Measurements from ENCODE around the gene ASCC1. TPM values are rescaled to one million over a fixed set of nuclear protein-coding genes. Genes with fewer than 3 reads are reported as not detected.

Gene ASCC1
- total and polyA plus RNA-seq, 2 donors from 2014 or later = 24.0 to 36.1 TPM

DNA sequence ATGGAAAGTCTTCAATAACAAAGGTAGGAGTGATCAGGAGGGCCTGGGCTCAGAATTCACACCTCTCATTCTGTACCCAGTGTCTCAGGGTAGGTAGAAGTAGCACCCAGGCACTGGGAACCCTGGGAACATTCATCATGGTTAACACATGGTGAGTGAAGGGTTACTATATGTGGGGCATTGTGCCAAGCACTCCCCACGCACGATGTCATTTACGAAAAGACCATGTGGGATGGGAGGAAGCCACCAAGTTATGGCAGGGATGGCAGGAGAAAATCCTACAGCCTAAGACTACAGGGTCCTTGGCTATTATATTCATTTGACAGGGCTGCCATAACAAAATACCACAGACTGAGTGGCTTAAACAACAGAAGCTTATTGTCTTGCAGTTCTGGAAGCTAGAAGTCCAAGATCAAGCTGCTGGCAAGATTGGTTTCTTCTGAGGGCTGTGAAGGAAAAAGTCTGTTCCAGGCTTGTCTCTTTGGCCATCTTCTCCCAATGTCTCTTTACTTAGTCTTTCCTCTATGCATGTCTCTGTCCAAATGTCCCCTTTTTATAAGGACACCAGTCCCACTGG is 30.0 kb upstream of the ASCC1 start:
- peak overlapping the region in 1 of 2 donors; percentile 5 for H3K27ac ChIP-seq (ENCODE audit: low read depth in 2 of 2, low read length in 2 of 2)
- intact Hi-C loops (cut with DNase I) = no loop called here

DNA sequence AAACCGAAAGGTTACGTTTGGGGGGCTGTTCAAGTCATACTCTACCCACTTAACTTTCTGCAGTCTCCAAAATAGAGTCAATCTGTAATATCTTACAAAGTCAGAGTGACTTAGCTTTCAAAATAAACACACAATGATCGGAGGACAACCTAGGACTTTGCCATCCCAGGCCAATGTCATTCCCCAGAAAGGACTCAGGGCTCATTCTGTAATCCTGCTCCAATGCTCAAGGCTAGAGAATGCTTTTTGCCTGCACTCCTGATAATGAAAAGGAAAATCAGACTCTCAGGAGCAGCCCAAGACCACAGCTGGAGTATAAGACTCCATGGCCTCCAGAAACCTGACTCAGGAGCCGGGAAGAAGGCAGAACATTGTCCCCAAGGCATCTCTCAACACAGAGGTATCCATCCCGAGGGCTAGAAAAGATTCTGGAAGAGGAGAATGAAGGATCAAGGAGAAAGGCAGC is 28.5 kb upstream of the ASCC1 start:
- Histone ChIP-seq H3K9ac (ENCODE audit: low read length in 3 of 3) (peak overlapping the region in 1 of 3 donors; percentile 43), H3K9me3 (ENCODE audit: control insufficient read depth in 2 of 3, insufficient read depth in 1 of 3, low read length in 3 of 3) (no peaks in the 10 kb centered on the region), H3K4me3 (ENCODE audit: low read length in 3 of 3) (no peak overlapping the region), H3K27ac (ENCODE audit: low read depth in 2 of 2, low read length in 2 of 2) (peak overlapping the region in 1 of 2 donors; percentile 40), H3K36me3 (ENCODE audit: control insufficient read depth in 2 of 3, insufficient read depth in 3 of 3, low read length in 3 of 3) (no peaks in the 10 kb centered on the region), H3K4me1 (ENCODE audit: control insufficient read depth in 2 of 3, insufficient read depth in 2 of 3, low read depth in 1 of 3, low read length in 3 of 3) (peaks cover 10 to 48% (median 35%) of the 10 kb centered on the region in 3 donors), H3K27me3 (ENCODE audit: control insufficient read depth, insufficient read depth, low read length) (no peaks in the 10 kb centered on the region)
- DNase-seq (peak in 1 of 5 donors; percentile 21), FAIRE-seq (no peak)
- TF ChIP-seq, protein P1, sequence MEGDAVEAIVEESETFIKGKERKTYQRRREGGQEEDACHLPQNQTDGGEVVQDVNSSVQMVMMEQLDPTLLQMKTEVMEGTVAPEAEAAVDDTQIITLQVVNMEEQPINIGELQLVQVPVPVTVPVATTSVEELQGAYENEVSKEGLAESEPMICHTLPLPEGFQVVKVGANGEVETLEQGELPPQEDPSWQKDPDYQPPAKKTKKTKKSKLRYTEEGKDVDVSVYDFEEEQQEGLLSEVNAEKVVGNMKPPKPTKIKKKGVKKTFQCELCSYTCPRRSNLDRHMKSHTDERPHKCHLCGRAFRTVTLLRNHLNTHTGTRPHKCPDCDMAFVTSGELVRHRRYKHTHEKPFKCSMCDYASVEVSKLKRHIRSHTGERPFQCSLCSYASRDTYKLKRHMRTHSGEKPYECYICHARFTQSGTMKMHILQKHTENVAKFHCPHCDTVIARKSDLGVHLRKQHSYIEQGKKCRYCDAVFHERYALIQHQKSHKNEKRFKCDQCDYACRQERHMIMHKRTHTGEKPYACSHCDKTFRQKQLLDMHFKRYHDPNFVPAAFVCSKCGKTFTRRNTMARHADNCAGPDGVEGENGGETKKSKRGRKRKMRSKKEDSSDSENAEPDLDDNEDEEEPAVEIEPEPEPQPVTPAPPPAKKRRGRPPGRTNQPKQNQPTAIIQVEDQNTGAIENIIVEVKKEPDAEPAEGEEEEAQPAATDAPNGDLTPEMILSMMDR (IDR thresholded peaks at IDR 0.05; ENCODE audit: borderline replicate concordance, extremely low read depth, insufficient read depth) = no peak
- intact Hi-C loops (cut with DNase I) = no loop called here

More for the DNA sequence above, 30.0 kb upstream of the ASCC1 start:
- FAIRE-seq = no peak
- peak in 1 of 5 donors; percentile 16 for DNase-seq
- Histone ChIP-seq H3K9me3 (ENCODE audit: control insufficient read depth in 2 of 3, insufficient read depth in 1 of 3, low read length in 3 of 3) (no peaks in the 10 kb centered on the region), H3K36me3 (ENCODE audit: control insufficient read depth in 2 of 3, insufficient read depth in 3 of 3, low read length in 3 of 3) (no peaks in the 10 kb centered on the region), H3K4me1 (ENCODE audit: control insufficient read depth in 2 of 3, insufficient read depth in 2 of 3, low read depth in 1 of 3, low read length in 3 of 3) (peaks cover 10 to 50% (median 35%) of the 10 kb centered on the region in 3 donors), H3K27me3 (ENCODE audit: control insufficient read depth, insufficient read depth, low read length) (no peaks in the 10 kb centered on the region), H3K9ac (ENCODE audit: low read length in 3 of 3) (no peak overlapping the region), H3K4me3 (ENCODE audit: low read length in 3 of 3) (no peak overlapping the region)
- TF ChIP-seq, protein P1 (IDR thresholded peaks at IDR 0.05; ENCODE audit: borderline replicate concordance, extremely low read depth, insufficient read depth) = no peak

DNA sequence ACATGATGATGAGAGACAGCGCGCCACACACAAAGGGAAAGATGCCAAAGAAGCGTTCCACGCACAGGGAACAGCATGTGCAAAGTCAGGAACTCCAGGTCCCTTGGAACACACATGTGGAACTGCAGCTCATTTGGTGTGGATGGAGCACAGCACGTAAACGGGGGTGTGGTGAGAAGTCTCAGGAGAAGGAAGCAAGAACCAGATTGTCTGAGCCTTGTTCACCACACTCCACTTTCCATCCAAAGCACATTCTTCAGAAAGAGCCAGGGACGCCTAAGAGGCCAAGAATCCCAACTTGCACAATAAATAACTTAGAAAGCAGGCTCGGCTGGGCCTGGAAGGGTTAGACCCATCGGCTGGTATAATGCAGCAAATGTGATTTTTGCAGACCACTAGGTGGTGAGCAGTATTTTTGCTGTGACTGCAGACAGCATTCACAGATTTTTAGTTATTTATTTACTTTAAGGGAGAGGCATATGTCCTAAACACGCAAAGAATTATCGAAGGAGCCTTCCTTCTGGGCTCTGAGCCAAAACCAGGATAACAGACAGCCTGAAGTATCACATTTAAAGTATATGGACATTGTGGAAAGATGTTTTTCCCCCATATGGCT is 27.9 kb upstream of the ASCC1 start:
- Histone ChIP-seq H3K27ac (ENCODE audit: low read depth in 2 of 2, low read length in 2 of 2) (peak overlapping the region in 1 of 2 donors; percentile 40), H3K4me1 (ENCODE audit: control insufficient read depth in 2 of 3, insufficient read depth in 2 of 3, low read depth in 1 of 3, low read length in 3 of 3) (peaks cover 10 to 46% (median 33%) of the 10 kb centered on the region in 3 donors), H3K27me3 (ENCODE audit: control insufficient read depth, insufficient read depth, low read length) (no peaks in the 10 kb centered on the region), H3K9ac (ENCODE audit: low read length in 3 of 3) (no peak overlapping the region), H3K4me3 (ENCODE audit: low read length in 3 of 3) (no peak overlapping the region), H3K9me3 (ENCODE audit: control insufficient read depth in 2 of 3, insufficient read depth in 1 of 3, low read length in 3 of 3) (no peaks in the 10 kb centered on the region), H3K36me3 (ENCODE audit: control insufficient read depth in 2 of 3, insufficient read depth in 3 of 3, low read length in 3 of 3) (no peaks in the 10 kb centered on the region)
- FAIRE-seq = no peak
- DNase-seq = peak in 3 of 5 donors; percentile 56 to 92 (median 78)
- TF ChIP-seq, protein P1 (IDR thresholded peaks at IDR 0.05; ENCODE audit: borderline replicate concordance, extremely low read depth, insufficient read depth) = peak; percentile 22
- intact Hi-C loops (cut with DNase I) = no loop called here

Data from kidney (tissue), 14 donors.